Measurements from ENCODE around the gene REEP1.

DNA sequence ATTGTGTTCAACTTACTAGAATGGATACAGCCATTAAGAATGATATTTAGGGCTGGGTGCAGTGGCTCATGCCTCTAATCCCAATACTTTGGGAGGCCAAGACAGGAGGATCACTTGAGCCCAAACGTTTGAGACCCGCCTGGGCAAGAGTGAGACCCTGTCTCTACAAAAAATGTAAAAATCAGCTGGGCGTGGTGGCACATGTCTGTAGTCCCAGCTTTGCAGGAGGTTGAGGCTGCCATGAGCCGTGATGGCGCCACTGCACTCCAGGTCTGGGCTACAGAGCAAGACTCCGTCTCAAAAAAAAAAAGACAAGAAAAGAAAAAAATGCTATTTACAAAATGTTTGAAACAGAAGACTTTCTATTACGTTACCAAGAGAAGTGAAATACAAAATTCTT lies 30.0 kb downstream of the REEP1 start:
- TF ChIP-seq POLR2AphosphoS5 (IDR thresholded peaks at IDR 0.05) (no peak), CTCF (IDR thresholded peaks at IDR 0.05) (no peak), POLR2A (IDR thresholded peaks at IDR 0.05) (no peak)
